ENCODE measurements around the gene DENND6B.
"Not testable (repeated sequence)": the region's sequence is repeated elsewhere in the genome, so short reads cannot be mapped to it uniquely, and the experiment has no call there.

DENND6B gene

GRCh38 chr22:50326225-50326955, 422 bp downstream of the DENND6B start:
- H3K4me3 ChIP-seq (replicated peaks in 1 of 2; ENCODE audit: low read depth in 2 of 2, low read length in 2 of 2): peak overlapping the region; percentile 55 to 60
- TF ChIP-seq, protein P1, sequence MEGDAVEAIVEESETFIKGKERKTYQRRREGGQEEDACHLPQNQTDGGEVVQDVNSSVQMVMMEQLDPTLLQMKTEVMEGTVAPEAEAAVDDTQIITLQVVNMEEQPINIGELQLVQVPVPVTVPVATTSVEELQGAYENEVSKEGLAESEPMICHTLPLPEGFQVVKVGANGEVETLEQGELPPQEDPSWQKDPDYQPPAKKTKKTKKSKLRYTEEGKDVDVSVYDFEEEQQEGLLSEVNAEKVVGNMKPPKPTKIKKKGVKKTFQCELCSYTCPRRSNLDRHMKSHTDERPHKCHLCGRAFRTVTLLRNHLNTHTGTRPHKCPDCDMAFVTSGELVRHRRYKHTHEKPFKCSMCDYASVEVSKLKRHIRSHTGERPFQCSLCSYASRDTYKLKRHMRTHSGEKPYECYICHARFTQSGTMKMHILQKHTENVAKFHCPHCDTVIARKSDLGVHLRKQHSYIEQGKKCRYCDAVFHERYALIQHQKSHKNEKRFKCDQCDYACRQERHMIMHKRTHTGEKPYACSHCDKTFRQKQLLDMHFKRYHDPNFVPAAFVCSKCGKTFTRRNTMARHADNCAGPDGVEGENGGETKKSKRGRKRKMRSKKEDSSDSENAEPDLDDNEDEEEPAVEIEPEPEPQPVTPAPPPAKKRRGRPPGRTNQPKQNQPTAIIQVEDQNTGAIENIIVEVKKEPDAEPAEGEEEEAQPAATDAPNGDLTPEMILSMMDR (IDR thresholded peaks at IDR 0.05; ENCODE audit: low read depth, low read length): no peak
- DNase-seq (ENCODE audit: low read depth in 2 of 2): peak in 1 of 2 donors; percentile 14

DNA sequence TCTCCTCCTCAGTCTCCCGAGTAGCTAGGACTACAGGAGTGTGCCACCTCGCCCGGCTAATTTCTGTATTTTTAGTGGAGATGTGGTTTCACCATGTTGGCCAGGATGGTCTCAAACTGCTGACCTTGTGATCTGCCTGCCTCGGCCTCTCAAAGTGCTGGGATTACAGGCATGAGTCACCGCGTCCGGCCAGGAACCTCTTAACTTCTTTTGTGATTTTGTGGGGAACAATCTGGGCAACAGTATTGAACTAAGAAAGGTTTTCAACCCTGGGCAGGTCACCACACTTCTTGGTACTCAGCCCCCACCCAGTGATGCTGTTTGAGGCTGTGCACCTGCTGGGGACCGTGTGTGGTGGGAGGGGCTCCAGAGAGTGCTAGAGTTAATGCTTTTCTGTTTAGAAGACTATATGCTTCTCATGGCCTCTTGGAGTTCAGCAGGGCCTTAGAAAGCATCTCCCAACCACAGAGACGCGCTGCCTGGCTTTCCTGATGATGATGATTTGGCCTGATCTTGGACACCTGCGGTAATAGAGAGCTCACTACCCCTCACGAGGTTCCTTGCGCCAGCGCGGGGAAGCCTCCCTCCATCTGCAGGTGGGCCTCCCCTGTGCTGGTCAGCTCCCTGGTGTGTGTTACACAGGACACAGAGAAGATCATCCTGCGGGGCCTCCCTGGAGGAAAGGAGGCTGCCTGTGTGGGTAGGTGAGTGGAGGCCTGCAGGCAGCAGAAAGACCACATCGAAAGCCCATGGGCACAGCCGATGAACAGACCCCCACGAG, 1.2 kb downstream of the DENND6B start:
- peak overlapping the region in 1 of 2 donors; percentile 60 for H3K4me3 ChIP-seq (replicated peaks in 1 of 2; ENCODE audit: low read depth in 2 of 2, low read length in 2 of 2)
- TF ChIP-seq, protein P1 (IDR thresholded peaks at IDR 0.05; ENCODE audit: low read depth, low read length): no peak
- DNase-seq (ENCODE audit: low read depth in 2 of 2): no peak

- no peak for DNase-seq (ENCODE audit: low read depth in 2 of 2)
- H3K4me3 ChIP-seq (replicated peaks in 1 of 2; ENCODE audit: low read depth in 2 of 2, low read length in 2 of 2): no peak overlapping the region
- TF ChIP-seq, protein P1 (IDR thresholded peaks at IDR 0.05; ENCODE audit: low read depth, low read length): no peak
Measured at GRCh38 chr22:50323900-50324299, 2.9 kb downstream of the DENND6B start.

DNA sequence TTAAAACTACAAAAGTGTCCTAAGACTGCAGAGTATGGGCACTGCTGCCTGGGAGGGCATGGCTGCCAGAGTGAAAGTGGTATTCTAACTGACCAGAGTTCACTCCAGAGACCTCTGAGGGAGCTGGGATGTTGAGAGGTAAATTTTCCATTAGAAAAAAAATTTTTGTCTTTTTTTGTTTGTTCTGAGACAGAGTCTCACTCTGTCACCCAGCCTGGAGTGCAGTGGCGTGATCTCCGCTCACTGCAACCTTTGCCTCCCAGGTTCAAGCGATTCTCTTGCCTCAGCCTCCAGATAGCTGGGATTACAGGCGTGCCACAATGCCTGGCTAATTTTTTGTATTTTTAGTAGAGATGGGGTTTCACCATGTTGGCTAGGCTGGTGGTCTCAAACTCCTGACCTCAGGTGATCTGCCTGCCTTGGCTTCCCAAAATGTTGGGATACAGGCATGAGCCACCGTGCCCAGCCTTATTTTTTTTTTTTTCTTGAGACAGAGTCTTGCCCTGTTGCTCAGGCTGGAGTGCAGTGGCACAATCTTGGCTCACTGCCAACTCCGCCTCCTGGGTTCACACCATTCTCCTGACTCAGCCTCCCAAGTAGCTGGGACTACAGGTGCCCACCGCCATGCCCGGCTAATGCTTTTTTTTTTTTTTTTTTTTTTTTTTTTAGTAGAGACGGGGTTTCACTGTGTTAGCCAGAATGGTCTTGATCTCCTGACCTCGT, 4.3 kb downstream of the DENND6B start:
- not testable (repeated sequence) for DNase-seq (ENCODE audit: low read depth in 2 of 2); H3K4me3 ChIP-seq (replicated peaks in 1 of 2; ENCODE audit: low read depth in 2 of 2, low read length in 2 of 2)

DNA sequence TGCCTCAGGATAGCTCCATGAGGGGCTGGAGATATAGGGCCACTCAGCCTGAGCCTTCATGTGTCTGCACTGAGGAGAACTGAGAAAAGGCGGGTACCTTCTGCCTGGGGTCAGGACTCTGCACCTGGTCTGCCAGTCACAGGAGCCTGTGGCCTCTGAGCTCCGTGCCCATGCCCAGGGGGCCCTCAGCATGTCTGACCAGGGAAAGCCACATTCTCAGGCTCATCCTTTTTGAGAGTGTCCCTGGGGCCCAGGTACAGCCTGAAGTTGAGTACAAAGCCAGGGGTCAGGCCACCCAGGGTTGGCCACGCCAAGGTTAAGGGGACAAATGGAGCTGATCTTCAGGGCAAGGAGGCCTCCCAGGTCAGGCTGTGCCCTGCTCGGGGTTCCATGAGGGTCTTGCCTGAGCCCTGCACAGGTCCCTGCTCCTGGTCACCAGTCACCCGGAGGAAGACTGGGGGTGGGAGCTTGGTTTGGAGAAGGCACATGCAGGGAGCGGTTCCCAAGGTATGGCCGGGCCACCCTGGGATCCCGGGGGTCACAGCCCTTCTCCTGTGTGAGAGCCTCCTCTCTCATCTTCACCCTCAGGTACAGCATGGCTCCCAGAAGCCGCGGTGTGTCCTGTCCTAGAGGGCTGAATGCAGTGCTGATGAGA, 6.0 kb downstream of the DENND6B start:
- H3K4me3 ChIP-seq (replicated peaks in 1 of 2; ENCODE audit: low read depth in 2 of 2, low read length in 2 of 2): no peak overlapping the region
- no peak for DNase-seq (ENCODE audit: low read depth in 2 of 2)
- TF ChIP-seq, protein P1 (IDR thresholded peaks at IDR 0.05; ENCODE audit: low read depth, low read length): no peak

DNA sequence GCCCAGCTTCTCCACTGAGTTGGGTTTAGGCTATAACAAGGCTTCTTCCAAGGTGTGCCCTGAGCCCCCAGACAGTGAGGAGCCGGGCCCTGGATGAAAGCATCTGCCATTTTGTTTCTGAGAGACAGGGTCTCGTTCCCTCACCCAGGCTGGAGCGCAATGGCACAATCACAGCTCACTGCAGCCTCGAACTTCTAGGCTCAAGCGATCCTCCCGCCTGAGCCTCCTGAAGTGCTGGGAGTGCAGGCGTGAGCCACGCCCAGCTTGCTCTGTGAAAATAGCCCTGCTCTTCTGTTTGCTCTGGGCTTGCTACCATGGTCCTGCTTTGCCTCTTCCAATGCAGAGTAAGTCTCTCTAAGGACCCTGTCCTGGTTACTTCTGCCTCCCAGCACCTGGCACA, 6.7 kb downstream of the DENND6B start:
- TF ChIP-seq, protein P1 (IDR thresholded peaks at IDR 0.05; ENCODE audit: low read depth, low read length): no peak
- DNase-seq (ENCODE audit: low read depth in 2 of 2): no peak

More for the DNA sequence above, 6.7 kb downstream of the DENND6B start:
- H3K4me3 ChIP-seq (replicated peaks in 1 of 2; ENCODE audit: low read depth in 2 of 2, low read length in 2 of 2): no peak overlapping the region

Data from cardiac fibroblast (primary cell).